C4-2B (cell line): Measurements from ENCODE around the gene ITSN1.

ENCODE experiments used
- ZFX ChIP-seq: fragments of 450-650 bp; IDR thresholded peaks from 2 replicates; pipeline ENCODE4 v1.6.1; 2017
- TF ChIP-seq, protein P1 (sequence below): fragments of 450-650 bp; conservative IDR thresholded peaks from 2 replicates; pipeline ENCODE4 v1.5.1; 2017; ENCODE audit warnings: mild to moderate bottlenecking

DNA sequence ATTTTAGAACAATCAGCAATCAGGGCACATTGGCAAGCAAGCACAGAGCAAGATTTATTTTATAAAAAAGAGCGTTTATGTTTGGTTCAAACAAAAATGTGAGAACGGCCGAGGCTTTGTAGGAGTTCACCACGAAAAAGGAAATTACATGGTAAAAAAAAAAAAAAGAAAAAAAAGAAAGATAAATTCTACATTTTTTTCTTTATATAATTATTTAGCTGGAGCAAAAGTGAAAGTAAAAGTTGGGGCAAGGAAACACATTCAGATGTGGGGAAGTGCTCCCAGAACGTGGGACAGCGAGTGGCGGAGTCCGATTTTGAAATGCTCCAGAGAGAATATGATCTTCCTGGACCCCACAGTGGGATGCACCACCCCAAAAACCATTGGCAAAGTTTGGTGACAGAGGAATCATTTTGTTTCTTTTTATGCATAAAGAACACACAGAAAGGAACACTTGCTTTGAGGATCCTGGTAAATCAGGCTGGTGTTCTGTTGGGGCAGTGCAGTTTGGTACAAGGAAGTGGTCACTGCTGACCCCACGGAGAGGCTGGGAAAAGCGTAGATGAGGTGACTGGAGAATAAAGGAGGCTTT, 289.6 kb downstream of the ITSN1 start:
- TF ChIP-seq, protein P1, sequence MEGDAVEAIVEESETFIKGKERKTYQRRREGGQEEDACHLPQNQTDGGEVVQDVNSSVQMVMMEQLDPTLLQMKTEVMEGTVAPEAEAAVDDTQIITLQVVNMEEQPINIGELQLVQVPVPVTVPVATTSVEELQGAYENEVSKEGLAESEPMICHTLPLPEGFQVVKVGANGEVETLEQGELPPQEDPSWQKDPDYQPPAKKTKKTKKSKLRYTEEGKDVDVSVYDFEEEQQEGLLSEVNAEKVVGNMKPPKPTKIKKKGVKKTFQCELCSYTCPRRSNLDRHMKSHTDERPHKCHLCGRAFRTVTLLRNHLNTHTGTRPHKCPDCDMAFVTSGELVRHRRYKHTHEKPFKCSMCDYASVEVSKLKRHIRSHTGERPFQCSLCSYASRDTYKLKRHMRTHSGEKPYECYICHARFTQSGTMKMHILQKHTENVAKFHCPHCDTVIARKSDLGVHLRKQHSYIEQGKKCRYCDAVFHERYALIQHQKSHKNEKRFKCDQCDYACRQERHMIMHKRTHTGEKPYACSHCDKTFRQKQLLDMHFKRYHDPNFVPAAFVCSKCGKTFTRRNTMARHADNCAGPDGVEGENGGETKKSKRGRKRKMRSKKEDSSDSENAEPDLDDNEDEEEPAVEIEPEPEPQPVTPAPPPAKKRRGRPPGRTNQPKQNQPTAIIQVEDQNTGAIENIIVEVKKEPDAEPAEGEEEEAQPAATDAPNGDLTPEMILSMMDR, result no peak
- TF ChIP-seq ZFX, result no peak
